ENCODE data around the gene CORO2B.
"Not testable (repeated sequence)": the region's sequence is repeated elsewhere in the genome, so short reads cannot be mapped to it uniquely, and the experiment has no call there.

The CORO2B gene

DNA sequence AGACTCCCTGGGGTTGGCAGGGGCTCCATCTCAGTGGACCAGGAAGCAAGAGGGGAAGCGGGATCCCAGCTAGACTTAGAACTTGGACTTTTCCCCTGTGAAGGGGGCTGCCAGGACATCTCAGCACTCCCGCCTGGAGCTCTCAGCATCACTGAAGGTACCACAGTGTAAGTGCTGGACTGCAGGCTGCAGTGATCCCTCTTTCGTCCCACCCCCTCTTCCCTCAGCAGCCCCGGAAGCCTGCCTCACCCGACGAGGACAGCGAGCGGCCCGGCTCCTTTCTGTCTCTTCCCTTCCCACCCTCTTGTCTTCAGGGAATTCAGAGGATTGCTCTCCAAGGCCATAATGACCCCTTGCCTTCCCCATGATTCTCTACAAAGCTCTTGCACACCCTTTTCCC lies 147.5 kb downstream of the CORO2B start:
- no peak for DNase-seq (ENCODE audit: low spot score)

DNA sequence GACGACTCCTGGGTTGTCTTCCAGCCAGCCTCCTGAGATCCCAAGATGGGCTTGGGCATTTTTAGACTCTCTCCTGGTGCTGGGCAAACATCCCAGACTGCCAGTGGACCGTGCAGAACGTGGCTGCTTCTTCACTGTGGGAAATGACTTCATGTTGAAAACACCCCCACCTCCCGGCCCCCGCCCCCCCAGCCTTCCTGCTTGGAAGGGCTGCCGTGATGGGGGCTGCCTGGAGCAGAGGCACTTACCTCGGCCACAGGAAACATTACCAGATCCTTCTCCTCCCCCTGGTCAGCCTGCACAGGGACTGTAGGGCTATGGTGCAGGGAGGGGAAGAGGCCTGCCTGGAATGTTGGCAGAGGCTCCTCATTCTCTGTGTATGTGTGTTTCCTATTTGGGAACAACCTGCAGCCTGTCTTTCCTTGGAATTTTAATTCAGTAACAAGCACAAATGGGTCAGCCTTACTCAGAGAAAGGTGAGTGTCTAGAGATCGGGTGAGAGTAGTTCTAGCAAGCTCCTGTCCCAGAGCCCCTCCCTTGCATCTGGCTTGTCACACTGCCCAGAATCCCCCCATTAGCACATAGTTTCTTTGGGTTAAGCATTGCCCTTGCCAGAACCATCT lies 151.1 kb downstream of the CORO2B start:
- DNase-seq (ENCODE audit: low spot score): no peak

DNA sequence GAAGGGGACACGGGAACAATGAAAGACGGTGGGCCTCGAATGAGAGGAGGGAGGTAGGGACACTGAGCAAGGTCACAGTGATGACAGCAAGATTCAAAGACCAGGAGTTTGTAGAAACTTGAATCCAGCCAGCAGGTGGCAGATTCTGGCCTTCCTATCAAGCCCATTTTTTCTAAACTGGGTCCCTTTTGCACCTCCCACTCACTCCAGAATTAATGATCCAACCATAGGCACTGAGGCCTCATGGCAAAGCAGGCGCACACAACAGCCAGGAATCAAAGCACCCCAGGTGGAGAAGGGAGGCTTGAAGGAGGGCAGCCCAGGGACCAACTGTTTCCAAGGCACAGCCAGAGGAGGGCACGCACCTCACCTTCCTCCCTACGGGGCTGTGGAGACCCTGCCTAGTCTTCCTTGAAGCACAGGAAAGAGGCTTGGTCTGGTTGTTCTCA lies 151.7 kb downstream of the CORO2B start:
- no peak for DNase-seq (ENCODE audit: low spot score)

DNA sequence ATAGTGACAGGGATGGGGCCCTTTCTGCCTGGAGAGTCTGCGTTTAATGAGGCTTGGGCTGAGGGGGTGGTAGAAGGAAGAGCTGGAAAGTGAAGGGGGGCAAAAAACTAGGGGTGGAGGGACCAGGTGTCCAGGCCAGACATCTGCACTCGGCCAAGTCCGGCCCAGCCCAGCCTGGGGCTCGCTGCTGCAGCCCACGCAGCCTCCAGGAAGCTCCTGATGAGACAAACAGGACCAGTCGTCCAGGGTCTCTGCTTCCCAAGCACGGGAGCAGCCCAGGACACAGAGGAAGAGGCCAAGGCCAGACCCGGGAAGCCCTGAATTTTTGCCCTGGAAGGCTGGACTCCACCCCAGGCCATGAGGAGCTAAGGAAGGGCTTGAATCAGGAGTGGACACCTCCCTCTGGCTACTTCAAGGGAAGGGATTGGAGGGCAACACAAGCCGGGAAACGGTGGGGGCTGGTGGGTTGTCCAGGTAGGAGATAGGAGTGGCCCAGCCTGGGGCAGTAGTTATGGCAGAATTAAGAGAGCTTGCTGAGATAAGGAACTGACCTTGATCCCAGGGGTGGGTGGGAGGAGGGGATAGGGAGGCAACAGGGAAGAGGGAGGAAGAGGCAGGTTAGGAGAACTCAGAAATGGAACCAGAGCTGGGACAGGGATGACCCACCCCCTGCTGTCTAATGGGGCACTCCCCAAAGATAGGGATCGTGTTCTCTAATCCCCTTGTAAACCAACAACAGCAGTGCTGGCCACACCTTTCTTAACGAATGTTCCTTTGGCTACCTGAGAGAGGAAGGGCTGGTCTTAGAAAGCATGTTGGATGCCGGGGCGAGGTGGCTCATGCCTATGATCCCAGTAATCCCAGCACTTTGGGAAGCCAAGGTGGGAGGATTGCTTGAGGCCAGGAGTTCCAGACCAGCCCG lies 152.4 kb downstream of the CORO2B start:
- DNase-seq (ENCODE audit: low spot score): no peak

DNA sequence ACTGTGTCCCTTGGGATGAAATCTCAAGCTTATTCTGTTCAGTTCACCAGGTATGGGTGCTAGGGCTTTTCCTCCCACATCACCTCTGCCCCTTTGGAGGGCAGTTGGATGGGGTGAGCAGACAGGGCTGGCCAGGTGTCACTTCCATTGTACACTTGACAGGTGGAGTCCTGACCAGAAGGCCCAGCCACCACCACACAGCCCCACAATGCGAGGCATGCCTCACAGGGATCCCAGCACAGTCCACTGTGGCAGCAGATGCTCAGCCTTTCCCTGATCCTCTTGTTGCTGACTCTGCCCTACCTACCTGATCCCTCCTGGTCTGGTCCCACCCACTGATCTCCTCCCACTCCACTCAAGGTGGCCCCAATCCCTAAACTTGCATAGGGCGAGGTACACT lies 153.7 kb downstream of the CORO2B start:
- DNase-seq (ENCODE audit: low spot score): no peak

DNA sequence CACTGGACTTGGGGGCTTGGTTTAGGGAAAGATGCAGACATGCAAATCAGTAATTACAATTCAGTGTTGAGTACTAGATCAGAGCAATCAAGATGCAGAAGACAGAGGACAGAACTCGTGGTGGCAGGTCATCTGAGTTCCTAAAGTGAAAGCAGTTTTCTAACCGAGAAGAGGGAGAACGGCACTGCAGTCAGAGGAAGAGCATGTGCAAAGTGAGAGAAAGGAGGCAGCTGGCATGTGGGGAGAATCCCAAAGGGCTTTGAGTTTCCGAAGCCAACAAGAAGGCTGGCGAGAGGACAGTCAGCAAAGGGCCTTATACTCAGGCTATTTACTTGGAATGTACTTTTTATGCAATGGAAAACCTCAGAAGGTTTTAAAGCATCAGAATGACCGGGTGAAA lies 154.9 kb downstream of the CORO2B start:
- DNase-seq (ENCODE audit: low spot score): no peak

DNA sequence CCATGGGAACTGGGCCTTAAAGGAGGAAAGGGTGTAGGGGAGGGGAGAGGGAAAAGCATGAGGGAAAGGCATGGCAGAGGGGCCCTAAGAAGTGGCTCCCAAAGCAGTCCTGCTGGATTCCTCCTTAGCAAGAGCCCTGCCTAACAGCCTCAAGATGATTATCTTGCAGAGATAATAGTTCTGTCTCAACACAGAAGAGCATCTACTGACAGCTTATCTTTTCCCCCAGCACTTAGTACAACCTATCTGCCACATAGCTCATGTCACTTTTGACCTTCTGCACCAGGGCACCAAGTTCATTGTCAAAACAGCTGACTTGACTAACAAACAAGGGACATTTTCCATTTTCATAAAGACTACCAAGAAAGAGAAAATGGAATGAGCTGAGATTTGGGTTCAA lies 155.6 kb downstream of the CORO2B start:
- DNase-seq (ENCODE audit: low spot score): no peak

DNA sequence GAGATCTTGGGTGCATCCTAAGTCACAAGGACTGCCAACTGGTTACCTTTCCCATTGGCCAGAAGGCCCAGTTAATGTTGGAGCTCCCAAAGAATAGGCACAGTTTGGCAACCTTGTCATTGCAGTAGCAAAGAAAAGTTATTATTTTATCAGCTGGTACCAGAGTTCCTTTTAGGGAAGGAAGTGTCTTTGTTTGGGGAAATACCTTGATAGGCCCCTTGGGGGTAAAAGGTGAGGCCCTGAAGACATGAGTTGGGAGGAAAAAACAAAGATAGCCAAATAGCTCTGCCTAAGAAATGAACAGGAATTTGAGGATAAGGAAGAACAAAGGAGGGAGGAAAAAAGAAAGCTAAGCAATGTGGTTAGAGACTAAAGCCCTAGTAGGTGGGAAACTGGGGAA lies 156.1 kb downstream of the CORO2B start:
- no peak for DNase-seq (ENCODE audit: low spot score)

DNA sequence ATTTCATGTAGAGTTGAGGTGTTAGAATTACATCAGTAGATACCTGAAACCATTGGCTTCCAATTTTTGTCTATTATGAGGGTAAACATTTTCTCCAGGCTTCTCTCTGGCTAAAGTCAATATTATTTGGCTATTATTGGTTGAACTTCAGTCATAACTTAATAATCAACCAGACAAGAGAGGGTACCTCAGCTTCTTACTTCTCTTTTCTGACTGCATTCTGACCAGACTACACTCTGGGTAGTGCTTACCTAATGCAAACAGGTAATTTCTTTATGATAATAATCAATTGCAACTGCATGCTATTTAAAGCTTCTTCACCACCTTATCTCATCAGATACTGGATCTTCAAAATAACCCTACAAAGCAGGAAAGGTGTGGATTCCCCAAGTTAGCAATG lies 156.8 kb downstream of the CORO2B start:
- DNase-seq (ENCODE audit: low spot score): no peak

DNA sequence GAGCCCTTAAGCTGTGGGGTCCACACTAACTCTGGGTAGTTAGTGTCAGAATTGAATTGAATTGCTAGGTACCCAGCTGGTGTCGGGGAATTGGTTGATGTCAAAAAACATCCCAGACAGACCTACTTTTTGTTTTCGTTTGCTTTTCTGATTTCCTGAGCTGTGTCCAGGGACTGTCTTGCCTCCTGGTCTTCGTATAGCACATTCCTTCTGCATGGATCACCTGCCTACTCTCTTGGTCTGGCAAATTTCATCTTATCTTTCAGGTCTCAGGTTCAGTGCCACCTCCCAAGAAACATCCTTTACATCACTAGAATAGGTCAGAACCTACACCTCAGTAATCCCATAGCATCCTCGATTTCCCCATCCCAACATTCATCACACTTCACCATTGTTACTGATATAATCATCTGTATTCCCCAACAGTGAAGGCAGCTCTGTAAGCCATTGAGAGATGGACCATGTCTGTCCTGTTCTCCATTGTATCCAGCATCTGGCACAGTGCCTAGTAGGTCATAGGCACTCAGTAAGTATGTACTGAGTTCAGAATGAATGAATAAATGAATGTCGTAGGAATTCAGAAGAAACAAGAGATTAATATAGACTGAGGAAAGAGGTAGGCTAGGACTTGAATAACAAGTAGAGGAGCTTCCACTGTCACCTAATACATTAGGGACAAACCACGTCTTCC lies 160.7 kb downstream of the CORO2B start:
- no peak for DNase-seq (ENCODE audit: low spot score)

DNA sequence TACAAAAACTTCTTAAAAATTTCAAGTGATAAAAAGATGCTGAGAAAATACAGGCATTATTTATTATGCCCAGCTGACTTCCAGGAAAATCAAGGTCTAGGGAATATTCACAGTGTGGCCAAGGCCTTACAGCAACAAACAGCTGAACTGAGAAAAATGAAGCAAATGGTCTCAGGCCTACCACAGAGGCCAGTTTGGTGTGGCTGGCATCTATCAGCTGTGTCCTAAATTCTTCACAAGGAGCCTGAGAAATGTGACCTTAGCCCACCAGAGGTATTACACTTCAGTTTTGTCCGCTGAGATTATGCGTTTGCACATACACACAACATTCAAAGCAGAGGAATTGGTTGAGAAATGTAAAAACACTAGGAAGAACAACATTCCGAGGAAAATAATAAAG lies 164.5 kb downstream of the CORO2B start:
- DNase-seq (ENCODE audit: low spot score): no peak

DNA sequence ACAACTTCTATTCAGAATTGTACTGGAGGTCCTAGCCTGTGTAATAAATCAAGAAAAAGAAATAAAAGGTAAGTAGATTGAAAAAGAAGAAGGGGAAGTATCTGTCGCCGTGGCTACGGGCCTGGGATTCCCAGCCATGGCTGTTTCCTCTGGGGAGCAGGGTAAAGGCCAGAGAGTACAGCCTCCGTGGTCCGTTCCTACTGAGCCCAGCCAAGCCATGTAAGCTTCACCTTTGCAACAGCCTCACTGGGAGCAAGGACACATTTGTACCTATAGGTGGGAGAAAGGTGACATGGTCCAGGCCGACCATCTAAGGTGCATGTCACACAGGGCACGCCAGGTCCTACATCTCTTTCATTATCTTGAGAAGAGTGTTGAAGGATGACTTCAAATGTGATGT lies 170.6 kb downstream of the CORO2B start:
- no peak for DNase-seq (ENCODE audit: low spot score)

DNA sequence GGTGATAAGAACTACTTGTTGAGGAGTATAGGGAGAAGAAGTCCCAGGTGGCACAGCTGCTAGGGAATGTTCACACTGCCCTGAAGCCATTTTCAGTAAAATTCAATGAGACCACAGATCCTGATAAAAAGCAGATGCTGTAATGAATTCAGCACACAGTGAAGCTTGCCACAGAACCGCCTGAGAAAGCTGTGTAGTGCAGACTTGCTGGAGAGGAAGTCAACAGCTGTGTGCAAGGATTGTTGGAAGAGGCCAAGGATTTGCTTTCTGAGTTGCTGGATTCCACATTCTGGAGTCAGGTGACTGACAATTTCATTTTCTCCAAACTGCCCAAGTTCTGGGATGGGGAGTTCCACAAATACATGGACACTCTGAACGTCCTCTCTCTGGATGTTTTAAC lies 171.0 kb downstream of the CORO2B start:
- no peak for DNase-seq (ENCODE audit: low spot score)

DNA sequence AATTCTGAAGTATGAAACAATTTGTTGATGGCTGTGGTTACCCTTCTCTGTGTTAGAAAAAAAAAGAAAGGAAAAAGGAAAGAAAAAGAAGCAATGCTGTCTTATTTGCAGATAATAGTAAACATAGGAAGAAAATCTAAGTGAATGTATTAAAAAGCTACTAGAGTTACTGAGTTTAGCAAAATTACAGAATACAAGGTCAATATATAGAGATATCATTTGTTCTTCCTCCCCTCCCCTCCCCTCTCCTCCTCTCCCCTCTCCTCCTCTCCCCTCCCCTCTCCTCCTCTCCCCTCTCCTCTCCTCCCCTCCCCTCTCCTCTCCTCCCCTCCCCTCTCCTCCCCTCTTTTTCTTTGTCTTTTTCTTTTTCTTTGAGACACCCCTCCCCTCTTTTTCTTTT lies 172.8 kb downstream of the CORO2B start:
- no peak for DNase-seq (ENCODE audit: low spot score)

DNA sequence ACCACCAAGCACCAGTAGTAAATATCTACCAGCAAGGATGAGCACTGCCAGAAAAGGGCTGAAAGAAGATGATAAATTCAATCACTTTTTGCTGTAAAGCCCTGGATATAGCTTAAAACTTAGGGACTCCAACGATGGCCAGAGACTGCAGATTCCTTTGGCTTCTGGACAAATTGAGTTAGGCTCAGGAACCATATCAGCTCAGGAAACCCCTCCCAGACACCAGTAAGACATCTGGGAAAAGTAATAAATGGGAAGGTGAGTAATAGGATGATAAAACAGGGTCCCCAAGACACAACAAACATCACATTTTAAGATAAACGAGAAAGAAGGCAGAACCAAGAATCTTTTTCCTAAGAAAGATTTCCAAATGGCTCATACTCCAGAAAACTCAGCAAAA lies 176.9 kb downstream of the CORO2B start:
- DNase-seq (ENCODE audit: low spot score): no peak

DNA sequence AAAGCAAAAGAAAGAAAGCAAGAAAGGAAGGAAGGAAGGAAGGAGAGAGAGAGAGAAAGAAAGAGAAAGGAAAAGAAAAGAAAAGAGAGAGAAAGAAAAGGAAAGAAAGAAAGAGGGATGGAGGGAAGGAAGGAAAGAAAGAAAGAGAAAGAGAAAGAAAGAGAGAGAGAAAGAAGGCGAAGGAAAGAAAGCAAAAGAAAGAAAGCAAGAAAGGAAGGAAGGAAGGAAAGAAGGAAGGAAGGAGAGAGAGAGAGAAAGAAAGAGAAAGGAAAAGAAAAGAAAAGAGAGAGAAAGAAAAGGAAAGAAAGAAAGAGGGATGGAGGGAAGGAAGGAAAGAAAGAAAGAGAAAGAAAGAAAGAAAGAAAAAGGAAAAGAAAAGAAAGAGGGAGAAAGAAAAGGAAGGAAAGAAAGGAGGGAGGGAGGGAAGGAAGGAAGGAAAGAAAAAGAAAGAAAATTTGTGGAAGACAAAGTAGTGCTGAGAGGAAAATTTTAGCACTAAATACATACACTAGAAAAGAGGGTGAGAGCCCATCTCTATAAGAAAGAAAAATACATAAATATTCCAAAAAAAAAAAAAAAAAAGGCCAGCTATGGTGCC lies 181.3 kb downstream of the CORO2B start:
- not testable (repeated sequence) for DNase-seq (ENCODE audit: low spot score)

DNA sequence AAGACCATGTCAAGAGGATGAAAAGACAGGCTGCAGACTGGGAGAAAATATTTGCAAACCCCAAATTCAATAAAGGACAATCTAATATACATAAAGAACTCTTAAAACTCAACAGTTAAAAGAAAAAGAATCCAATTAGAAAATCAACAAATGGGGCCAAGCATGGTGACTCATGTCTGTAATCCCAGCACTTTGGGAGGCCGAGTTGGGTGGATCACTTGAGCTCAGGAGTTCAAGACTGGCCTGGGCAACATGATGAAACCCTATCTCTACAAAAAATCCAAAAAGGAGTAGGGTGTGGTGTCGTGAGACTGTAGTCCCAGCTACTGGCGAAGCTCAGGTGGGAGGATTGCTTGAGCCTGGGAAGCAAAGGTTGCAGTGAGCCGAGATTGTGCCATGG lies 184.3 kb downstream of the CORO2B start:
- DNase-seq (ENCODE audit: low spot score): no peak

DNA sequence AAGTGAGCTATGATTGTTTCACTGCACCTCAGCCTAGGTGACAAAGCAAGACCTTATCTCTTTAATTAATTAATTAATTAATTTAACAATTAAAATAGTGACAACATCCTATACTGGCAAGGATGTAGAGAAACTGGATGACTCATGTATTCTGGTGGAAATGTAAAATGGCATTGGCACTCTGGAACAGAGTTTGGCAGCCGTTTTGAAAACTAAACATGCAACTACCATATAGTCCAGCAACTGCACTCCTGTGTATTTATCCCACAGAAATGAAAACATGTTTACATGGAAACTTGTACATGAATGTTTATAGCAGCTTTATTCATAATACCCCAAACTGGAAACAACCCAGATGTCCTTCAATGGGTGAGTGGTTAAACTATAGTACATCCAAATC lies 185.3 kb downstream of the CORO2B start:
- DNase-seq (ENCODE audit: low spot score): no peak

DNA sequence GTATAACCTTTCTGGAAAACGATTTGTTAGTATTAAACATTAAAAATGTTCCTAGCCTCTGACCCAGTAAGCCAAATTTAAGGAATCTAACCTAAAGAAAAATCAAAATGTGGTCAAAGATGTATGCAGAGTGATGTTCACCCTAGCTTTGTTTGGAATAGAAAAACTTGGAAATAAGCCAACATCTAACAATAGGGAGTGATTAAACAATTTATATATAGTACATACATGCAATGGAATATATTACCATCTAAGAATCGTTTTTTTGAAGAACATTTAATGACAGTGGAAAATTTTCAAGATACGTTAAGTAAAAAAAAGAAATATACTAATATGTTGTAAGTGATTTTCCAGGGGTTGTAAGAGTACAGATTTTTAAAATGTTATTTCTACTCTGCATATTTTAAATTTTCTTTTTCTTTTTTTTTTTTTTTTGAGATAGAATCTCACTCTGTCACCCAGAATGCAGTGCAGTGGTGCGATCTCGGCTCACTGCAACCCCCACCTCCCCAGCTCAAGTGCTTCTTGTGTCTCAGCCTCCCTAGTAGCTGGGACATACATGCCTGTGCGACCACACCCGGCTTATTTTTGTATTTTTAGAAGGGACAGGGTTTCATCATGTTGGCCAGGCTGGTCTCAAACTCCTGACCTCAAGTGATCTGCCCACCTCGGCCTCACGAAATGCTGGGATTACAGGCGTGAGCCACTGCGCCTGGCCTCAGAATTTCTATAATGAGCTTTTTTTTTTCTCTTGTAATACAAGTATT lies 187.0 kb downstream of the CORO2B start:
- DNase-seq (ENCODE audit: low spot score): no peak

DNA sequence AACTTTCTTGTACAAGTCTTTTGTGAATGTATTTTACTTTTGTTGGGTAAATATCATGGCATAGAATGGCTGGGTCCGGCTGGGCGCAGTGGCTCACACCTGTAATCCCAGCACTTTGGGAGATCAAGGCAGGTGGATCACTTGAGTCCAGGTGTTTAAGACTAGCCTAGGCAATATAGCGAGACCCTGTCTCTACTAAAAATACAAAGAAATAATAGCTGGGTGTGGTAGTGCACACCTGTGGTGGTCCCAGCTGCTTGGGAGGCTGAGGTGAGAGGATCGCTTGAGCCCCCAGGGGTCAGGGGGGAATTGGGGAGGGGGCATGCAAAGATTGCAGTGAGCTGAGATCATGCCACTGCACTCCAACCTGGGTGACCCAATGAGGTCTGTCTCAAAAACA lies 189.0 kb downstream of the CORO2B start:
- DNase-seq (ENCODE audit: low spot score): no peak

DNA sequence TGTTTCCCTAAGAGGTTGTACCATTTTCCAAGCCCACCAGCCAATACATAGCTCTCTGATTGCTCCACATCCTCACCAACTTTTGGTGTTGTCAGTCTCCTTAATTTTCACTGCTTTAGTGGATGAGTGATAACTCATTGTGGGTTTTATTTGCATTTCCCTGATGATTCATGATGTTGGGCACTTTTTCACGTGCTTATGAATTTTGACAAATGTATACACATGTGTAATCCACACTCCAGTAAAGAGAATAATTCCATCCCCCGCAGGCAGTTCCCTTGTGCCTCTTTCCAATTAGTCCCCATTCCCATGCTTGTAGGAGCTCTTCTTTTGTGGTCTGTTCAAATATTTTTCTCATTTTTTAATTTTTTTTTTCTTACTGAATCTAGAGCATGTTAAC lies 189.5 kb downstream of the CORO2B start:
- no peak for DNase-seq (ENCODE audit: low spot score)

DNA sequence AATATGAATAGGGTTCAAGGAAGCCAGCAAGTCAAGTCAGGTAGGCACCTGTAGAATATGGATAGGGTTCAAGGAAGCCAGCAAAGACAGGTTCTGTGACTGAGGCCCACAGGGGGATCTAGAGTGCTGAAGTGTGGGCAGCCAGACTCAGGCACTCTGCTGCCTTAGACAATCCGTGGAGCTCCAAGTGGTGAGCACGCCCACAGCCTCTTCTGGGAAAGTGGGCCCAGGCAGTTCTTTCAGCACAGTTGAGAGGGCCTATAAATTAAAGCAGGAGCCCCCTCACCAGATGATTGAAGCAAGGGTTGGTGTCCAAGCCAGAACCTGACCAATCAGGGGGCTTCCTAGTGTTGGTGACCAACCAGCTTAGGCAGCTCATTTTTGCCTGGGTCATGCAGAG lies 190.9 kb downstream of the CORO2B start:
- DNase-seq (ENCODE audit: low spot score): no peak
